Endothelial cell of umbilical vein (primary cell): ENCODE results near the gene FGF3.
A peak's percentile ranks its signal among the peaks of the same experiment; 100 is the strongest.

Experiments
- CTCF ChIP-seq, 2 donors: IDR thresholded peaks; 1 replicate in 1 of 2; 2 replicates in 1 of 2; pipeline ENCODE4 v1.5.1; 2011; ENCODE audit warnings: low read length in 2 of 2, mild to moderate bottlenecking in 2 of 2, moderate library complexity in 2 of 2, control low read depth in 1 of 2, inconsistent platforms in 1 of 2, low read depth in 1 of 2; ENCODE audit not compliant: insufficient read depth in 1 of 2; ENCODE audit errors: extremely low read depth in 1 of 2
- EZH2 ChIP-seq: IDR thresholded peaks from 2 replicates; pipeline ENCODE4 v1.6.1; 2012; ENCODE audit warnings: borderline replicate concordance, low read depth, mild to moderate bottlenecking, moderate library complexity, low read length, inconsistent platforms; ENCODE audit not compliant: severe bottlenecking
- JUN ChIP-seq: IDR thresholded peaks from 2 replicates; pipeline ENCODE4 v1.6.1; 2011; ENCODE audit warnings: borderline replicate concordance, low read depth; ENCODE audit not compliant: insufficient read length, insufficient read depth
- MAX ChIP-seq: IDR thresholded peaks from 2 replicates; pipeline ENCODE4 v1.6.1; 2011; ENCODE audit not compliant: insufficient read depth, insufficient read length
- MYC ChIP-seq: IDR thresholded peaks from one replicate; pipeline ENCODE4 v1.6.1; 2011; ENCODE audit warnings: mild to moderate bottlenecking, low read depth, low read length
- POLR2A ChIP-seq: IDR thresholded peaks from 2 replicates; pipeline ENCODE4 v1.6.1; 2012; ENCODE audit warnings: low read depth, mild to moderate bottlenecking, control low read depth, low read length
- POLR2AphosphoS5 ChIP-seq: IDR thresholded peaks from 2 replicates; pipeline ENCODE4 v1.6.1; 2012; ENCODE audit warnings: low read depth, mild to moderate bottlenecking, control low read depth, low read length, moderate library complexity; ENCODE audit not compliant: insufficient read depth

- TF ChIP-seq POLR2AphosphoS5 (no peak), CTCF (IDR thresholded peaks at IDR 0.05; ENCODE audit: extremely low read depth in 1 of 2, insufficient read depth in 1 of 2, low read depth in 1 of 2, low read length in 2 of 2) (no peak), EZH2 (peak; percentile 95), MAX (no peak), POLR2A (no peak), MYC (no peak), JUN (no peak)
Observed at GRCh38 chr11:69774354-69775162, 44.7 kb downstream of the FGF3 start.
